ENCODE measurements around the gene CSF1. TPM values are rescaled to one million over a fixed set of nuclear protein-coding genes. Genes with fewer than 3 reads are reported as not detected.

The CSF1 gene
- total RNA-seq, 1 donor from 2014 or later = 0.89 TPM

- H3K9me3 Mint-ChIP-seq (ENCODE audit: low read depth) = peaks cover 10% of the 10 kb centered on the region
- H3K36me3 Mint-ChIP-seq (ENCODE audit: insufficient read depth) = peaks cover 4% of the 10 kb centered on the region
- H3K27me3 Mint-ChIP-seq = no peaks in the 10 kb centered on the region
- no peak overlapping the region for H3K27ac Mint-ChIP-seq
- H3K4me1 Mint-ChIP-seq (ENCODE audit: low read depth) = peaks cover 41% of the 10 kb centered on the region
- no peak for TF ChIP-seq CTCF (IDR thresholded peaks at IDR 0.05; ENCODE audit: unreplicated experiment)
- H3K4me3 Mint-ChIP-seq (ENCODE audit: low read depth) = no peak overlapping the region
- no peak for DNase-seq (ENCODE audit: low spot score, unreplicated experiment)
Observed at GRCh38 chr1:109933856-109934711, 23.4 kb downstream of the CSF1 start.

- peaks cover 32% of the 10 kb centered on the region for H3K4me1 Mint-ChIP-seq (ENCODE audit: low read depth)
- H3K36me3 Mint-ChIP-seq (ENCODE audit: insufficient read depth) = peaks cover 4% of the 10 kb centered on the region
- peak overlapping the region; percentile 82 for H3K27ac Mint-ChIP-seq
- H3K4me3 Mint-ChIP-seq (ENCODE audit: low read depth) = no peak overlapping the region
- no peak for DNase-seq (ENCODE audit: low spot score, unreplicated experiment)
- TF ChIP-seq CTCF (IDR thresholded peaks at IDR 0.05; ENCODE audit: unreplicated experiment) = no peak
- H3K27me3 Mint-ChIP-seq = no peaks in the 10 kb centered on the region
- H3K9me3 Mint-ChIP-seq (ENCODE audit: low read depth) = peaks cover 10% of the 10 kb centered on the region
Observed at GRCh38 chr1:109935451-109935900, 24.8 kb downstream of the CSF1 start.

- no peak for DNase-seq (ENCODE audit: low spot score, unreplicated experiment)
- H3K36me3 Mint-ChIP-seq (ENCODE audit: insufficient read depth) = peaks cover 4% of the 10 kb centered on the region
- peaks cover 10% of the 10 kb centered on the region for H3K9me3 Mint-ChIP-seq (ENCODE audit: low read depth)
- no peak overlapping the region for H3K27ac Mint-ChIP-seq
- H3K27me3 Mint-ChIP-seq = no peaks in the 10 kb centered on the region
- no peak overlapping the region for H3K4me3 Mint-ChIP-seq (ENCODE audit: low read depth)
- no peak for TF ChIP-seq CTCF (IDR thresholded peaks at IDR 0.05; ENCODE audit: unreplicated experiment)
- peaks cover 15% of the 10 kb centered on the region for H3K4me1 Mint-ChIP-seq (ENCODE audit: low read depth)
Observed at GRCh38 chr1:109937738-109938137, 27.1 kb downstream of the CSF1 start.

- no peak for DNase-seq (ENCODE audit: low spot score, unreplicated experiment)
- Mint-ChIP-seq H3K27me3 (no peaks in the 10 kb centered on the region), H3K27ac (no peak overlapping the region), H3K36me3 (ENCODE audit: insufficient read depth) (peaks cover 4% of the 10 kb centered on the region), H3K4me3 (ENCODE audit: low read depth) (no peak overlapping the region), H3K9me3 (ENCODE audit: low read depth) (peaks cover 10% of the 10 kb centered on the region), H3K4me1 (ENCODE audit: low read depth) (peaks cover 15% of the 10 kb centered on the region)
- TF ChIP-seq CTCF (IDR thresholded peaks at IDR 0.05; ENCODE audit: unreplicated experiment) = no peak
Observed at GRCh38 chr1:109938556-109938955, 27.9 kb downstream of the CSF1 start.

- Mint-ChIP-seq H3K27ac (no peak overlapping the region), H3K27me3 (no peaks in the 10 kb centered on the region), H3K9me3 (ENCODE audit: low read depth) (peaks cover 12% of the 10 kb centered on the region), H3K4me1 (ENCODE audit: low read depth) (no peaks in the 10 kb centered on the region), H3K36me3 (ENCODE audit: insufficient read depth) (peaks cover 1% of the 10 kb centered on the region), H3K4me3 (ENCODE audit: low read depth) (no peak overlapping the region)
- no peak for DNase-seq (ENCODE audit: low spot score, unreplicated experiment)
- TF ChIP-seq CTCF (IDR thresholded peaks at IDR 0.05; ENCODE audit: unreplicated experiment) = no peak
Observed at GRCh38 chr1:109942434-109942833, 31.8 kb downstream of the CSF1 start.
